HPDE6-E6E7 (cell line): ENCODE results near the gene OR52N1.

ENCODE experiments used
- DNase-seq: peaks from one replicate; pipeline ENCODE4 v3.0.0; 2011; ENCODE audit warnings: missing footprints; ENCODE audit errors: extremely low spot score

The OR52N1 gene

DNA sequence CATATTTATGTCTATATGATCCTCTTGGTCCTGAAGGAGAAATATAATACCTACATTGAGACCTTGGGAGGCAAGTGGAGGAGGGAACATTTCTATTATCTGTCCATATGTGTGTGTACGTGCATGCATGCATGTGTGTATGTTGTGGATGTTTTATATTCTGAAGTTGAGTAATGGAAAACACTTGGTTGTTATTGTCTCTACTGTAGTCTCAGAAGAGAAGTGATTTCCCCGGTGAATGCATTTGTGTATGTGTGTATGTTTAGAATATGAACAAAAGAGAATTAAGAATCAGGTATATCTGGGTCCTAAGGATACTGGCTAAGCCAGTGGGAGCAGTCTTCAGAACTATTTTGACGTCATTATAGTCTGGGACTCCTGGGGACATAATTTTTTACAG is at the start of gene OR52N1:
OR52N1 (minus strand) TSS at position 101 of the 400 bp plus-strand sequence. CDS start 2,449 bp downstream, outside the sequence.
- no peak for DNase-seq

DNA sequence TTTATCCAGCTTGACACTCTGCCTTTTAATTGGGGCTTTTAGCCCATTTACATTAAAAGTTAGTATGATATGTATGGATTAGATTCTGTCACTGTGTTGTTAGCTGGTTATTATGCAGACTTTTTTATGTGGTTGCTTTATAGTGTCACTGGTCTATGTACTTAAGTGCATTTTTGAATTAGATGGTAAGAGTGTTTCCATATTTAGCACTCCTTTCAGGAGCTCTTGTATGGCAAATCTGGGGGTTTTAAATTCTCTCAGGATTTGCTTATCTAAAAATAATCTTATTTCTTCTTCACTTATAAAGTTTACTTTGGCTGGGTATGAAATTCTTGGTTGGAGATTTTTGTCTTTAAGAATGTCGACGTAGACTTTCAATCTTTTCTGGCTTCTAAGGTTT is 46.6 kb upstream of the OR52N1 start:
- DNase-seq, result no peak

DNA sequence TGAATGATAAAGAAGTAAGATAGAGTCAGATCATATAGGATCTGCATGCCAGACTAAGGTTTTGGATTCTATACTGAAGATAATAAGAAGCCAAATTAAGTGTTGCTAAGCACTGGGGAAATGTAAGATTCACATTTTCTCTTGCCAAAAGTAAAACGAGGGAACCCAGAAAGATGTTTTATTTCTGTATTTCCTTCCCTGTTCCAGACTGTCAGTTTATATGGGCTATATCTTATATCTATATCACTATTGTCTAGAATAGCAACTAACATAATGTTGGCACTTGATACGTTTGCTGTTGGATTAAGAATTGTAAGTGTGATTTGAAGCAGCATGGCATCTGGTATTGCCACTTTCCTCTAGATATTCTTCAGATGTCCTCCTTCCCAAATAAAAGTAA is 42.4 kb upstream of the OR52N1 start:
- no peak for DNase-seq

DNA sequence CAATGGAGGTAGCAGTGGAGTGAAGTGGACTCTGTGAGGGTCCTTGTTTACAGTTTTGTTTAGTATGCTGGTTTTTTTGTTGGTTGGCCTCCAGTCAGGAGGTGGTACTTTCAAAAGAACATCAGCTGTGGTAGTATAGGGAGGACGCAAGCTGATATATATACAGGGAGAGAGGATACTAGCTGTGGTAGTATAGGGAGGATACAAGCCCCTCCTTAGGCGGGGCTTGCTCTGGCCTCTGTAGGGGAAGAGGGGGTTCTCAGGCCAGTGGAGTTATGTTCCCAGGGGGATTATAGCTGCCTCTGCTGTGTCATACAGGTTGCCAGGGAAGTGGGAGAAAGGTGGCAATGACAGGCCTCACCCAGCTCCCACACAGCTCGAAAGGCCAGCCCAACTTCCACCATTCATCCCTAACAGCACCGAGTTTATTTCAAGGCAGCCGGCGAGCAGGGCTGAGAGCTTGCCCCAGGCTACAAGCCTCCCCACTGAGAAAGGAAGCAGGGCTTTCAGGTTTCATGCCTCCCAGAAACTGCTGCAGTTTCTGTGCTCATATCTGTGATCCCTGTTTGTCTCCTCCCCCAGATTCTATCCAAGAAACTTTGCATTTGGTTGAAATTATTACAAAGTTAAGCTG is 40.2 kb upstream of the OR52N1 start:
- no peak for DNase-seq

DNA sequence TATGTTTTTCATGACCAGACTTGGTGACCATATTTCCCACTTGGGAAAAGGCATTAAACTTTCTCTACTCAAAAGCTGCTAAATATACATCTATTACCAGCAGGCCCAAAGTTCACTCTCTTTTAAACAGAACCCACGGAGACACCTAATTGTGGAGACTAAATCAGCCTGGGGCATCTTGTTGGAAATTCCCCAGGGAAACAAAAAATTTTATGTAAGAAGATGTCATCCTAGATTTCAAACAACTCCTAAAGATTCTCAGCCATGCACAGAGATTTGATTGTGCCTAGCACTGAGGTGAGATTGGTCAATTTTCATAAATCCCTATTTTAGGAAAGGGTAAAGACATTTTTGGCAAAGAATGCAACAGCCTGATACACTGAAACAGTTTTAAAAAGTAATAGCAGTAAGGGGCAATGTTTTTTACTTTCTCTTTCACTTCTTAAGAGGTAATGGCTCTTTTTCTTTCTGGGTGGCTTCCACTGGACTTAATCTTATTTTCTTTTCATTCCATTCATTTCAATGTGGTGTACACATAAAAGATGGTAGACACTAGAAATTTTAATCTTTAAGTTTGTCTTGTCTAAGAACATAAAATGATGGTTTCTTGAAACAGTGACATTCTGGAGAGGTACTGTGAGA is 27.3 kb upstream of the OR52N1 start:
- no peak for DNase-seq

DNA sequence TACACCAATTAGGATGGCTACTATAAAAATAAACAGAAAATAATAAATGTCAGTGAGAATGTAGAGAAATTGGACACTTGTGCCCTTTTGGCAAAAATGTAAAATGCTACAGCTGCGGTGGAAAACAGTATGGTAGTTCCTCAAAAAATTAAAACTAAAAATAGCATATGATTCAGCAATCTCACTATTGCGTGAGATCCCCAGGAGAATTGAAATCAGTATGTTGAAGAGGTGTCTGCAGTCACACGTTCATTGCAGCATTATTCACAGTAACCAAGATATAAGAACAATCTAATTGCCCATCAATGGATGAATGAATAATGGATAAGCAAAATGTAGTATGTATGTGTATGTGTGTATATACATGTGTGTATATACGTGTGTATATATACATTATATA is 24.5 kb upstream of the OR52N1 start:
- no peak for DNase-seq

- no peak for DNase-seq
These were observed 19.1 kb upstream of the OR52N1 start for GRCh38 chr11:5809905-5810795.

GRCh38 chr11:5809122-5809519 is 18.1 kb upstream of the OR52N1 start:
- no peak for DNase-seq

DNA sequence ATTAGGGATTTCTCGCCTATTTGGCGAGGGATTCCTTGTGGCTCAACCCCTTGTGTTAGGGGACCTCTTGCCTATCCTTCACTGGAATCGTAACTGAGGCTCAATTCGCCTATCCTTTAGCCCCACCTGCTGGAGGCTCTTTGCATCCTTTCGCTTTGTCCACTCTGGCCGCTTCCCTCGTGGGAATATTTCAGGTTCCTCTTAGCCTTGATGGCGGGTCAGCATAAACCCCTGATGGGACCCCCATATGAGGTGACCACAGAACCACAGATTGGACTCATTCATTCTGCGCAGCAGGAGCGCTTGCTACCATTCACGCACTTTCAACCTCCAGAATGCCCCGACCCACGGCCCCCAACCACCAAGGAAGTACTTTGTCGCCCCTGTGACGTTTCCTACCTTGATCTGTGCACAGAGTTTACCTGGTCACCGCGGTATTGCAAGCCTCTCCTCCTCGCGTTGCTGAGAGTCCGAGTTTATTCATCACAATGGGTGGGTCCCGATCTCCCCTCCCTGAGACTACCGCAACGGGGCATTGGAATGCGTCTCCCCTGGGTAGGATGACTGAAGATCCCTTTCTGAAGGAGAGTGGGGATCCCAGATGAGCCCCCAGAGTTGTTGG is 17.5 kb upstream of the OR52N1 start, which contains the start of gene OR52N2:
OR52N2 (plus strand) TSS at position 425 of the 622 bp plus-strand sequence. CDS start 11,412 bp downstream, outside the sequence.
- DNase-seq, result peak; percentile 32

- no peak for DNase-seq
These were observed 16.5 kb upstream of the OR52N1 start for GRCh38 chr11:5807580-5807979.

GRCh38 chr11:5803982-5804381 is 12.9 kb upstream of the OR52N1 start:
- DNase-seq, result no peak

GRCh38 chr11:5796541-5796940 is 5.5 kb upstream of the OR52N1 start:
- no peak for DNase-seq

DNA sequence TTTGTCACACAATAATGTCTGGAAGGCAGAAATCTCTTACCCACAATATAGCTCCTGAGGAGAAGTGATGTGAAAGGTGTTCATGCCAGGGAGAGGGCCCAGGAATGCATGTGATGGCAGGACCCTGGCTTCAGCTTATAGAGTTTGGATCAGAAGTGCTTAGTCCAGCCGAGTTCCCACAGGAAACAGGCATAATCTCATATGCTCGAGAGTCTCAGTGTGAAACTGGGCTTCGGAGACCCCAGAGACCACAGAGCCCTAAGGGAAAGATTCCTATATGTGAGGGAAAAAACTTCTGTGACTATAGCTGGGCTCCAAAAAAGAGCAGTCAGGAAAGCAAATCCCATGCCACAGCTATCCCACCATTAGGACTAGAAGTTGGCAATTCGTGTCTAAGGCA is 7.8 kb downstream of the OR52N1 start, which contains the start of gene OR52N5:
OR52N5 (minus strand) TSS at position 101 of the 400 bp plus-strand sequence. CDS start 4,721 bp downstream, outside the sequence.
- no peak for DNase-seq

- no peak for DNase-seq
These were observed 24.0 kb downstream of the OR52N1 start for GRCh38 chr11:5767056-5767455.

- DNase-seq, result no peak
These were observed 37.1 kb downstream of the OR52N1 start, which contains the start of gene OR52N4 for GRCh38 chr11:5753943-5754342. Gene OR52N4, plus strand, starts transcription at chr11:5754243. Its CDS starts 498 bp downstream, at chr11:5754741.

DNA sequence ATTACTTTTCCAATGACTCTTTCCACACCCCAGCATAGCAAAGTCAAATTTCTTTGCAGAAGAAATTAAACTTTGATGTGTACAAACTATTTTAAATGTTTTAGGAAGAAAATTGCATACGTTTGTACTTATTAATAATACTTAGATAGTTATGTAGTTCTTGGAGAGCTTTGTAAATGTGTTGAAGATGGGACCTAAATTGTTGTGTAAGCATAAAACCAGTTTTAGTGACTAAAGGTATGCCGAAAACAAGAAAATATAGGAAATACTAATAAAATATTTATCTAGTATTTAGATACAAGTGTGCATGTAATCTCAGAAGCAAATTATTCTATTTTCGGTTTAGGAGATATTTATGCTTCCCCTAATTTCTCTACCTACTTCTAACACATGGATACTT is 41.2 kb downstream of the OR52N1 start:
- DNase-seq, result no peak

DNA sequence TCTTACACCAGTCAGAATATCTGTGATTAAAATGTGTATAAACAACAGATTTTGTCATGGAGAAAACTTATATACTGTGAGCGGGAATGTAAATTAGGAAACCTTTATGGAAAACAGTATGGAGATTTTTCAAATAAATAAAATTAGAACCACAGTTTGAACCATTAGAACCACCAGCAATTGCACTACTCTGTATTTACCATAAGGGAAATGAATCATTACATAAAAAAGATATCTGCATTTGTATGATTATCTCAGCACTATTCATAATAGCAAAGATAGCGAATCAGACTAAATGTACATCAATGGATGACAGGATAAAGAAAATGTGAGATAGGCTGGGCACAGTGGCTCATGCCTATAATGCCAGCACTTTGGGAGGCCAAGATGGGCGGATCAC is 44.5 kb downstream of the OR52N1 start:
- no peak for DNase-seq

GRCh38 chr11:5738431-5738830 is 52.6 kb downstream of the OR52N1 start:
- DNase-seq, result no peak

DNA sequence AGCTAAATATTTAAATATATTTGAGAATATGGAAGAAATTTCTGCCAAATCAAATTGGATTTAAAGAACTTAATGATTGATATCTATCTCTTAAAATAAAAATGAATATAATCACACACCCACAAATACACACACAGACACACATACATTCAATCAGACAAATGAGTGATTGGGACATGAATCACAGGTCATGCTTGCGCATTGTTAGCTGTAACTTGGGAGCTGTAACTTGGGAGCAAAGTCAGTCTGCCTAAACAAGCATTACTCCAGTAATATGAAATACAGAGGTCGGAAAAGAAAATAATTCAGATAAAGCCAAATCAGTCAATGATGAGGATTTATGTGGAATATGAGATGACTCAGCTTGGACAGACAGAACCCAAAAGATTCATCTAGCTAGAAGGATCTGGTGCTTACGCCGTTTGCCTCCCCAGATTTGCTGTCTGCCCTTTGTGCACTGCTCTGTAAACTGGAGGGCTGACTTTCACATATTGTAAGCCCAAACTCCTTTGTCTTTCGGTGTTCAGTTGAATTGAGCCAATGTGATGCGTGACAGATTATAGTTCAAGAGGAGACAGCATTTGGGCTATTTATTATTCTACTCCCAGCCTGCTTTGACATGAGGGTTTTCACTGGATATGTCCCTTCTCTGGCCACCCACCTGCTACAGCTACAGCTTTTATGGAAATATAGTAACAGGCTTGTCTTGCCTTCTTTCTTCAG is 53.2 kb downstream of the OR52N1 start:
- no peak for DNase-seq

DNA sequence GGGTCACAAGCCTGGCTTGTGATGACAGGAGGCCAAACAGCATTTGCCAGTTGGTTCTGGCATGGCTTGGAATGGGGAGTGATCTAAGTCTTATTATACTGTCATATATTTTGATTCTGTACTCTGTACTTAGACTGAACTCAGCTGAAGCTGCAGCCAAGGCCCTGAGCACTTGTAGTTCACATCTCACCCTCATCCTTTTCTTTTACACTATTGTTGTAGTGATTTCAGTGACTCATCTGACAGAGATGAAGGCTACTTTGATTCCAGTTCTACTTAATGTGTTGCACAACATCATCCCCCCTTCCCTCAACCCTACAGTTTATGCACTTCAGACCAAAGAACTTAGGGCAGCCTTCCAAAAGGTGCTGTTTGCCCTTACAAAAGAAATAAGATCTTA is 54.0 kb downstream of the OR52N1 start:
- no peak for DNase-seq
